NCI-H1417 treated with DMSO at 0.1 percent for 48 hours (cell line): ENCODE measurements around the gene C3orf22.

ENCODE experiments used
- DNase-seq: peaks from one replicate; lab custom pipeline; 2025; lab: John Stamatoyannopoulos, UW

Gene C3orf22

GRCh38 chr3:126512916-126513650, 45.6 kb downstream of the C3orf22 start:
- no peak for DNase-seq

GRCh38 chr3:126512026-126512425, 46.7 kb downstream of the C3orf22 start:
- DNase-seq: no peak

GRCh38 chr3:126511291-126511690, 47.4 kb downstream of the C3orf22 start:
- DNase-seq: no peak

- DNase-seq: no peak
Observed at GRCh38 chr3:126510308-126510910, 48.3 kb downstream of the C3orf22 start.

- DNase-seq: no peak
Observed at GRCh38 chr3:126509597-126510307, 49.0 kb downstream of the C3orf22 start.

GRCh38 chr3:126508564-126508964, 50.2 kb downstream of the C3orf22 start:
- DNase-seq: no peak

- no peak for DNase-seq
Observed at GRCh38 chr3:126507886-126508285, 50.8 kb downstream of the C3orf22 start.

GRCh38 chr3:126503701-126504100, 55.0 kb downstream of the C3orf22 start:
- DNase-seq: no peak

GRCh38 chr3:126502656-126503055, 56.1 kb downstream of the C3orf22 start:
- no peak for DNase-seq

GRCh38 chr3:126501736-126502135, 57.0 kb downstream of the C3orf22 start:
- DNase-seq: no peak

- no peak for DNase-seq
Observed at GRCh38 chr3:126501054-126501453, 57.7 kb downstream of the C3orf22 start.

GRCh38 chr3:126500016-126500415, 58.7 kb downstream of the C3orf22 start:
- no peak for DNase-seq
